Stimulated activated CD4-positive, alpha-beta T cell treated with anti-CD3 and anti-CD28 coated beads, Interleukin-1b, Interleukin-23, amount 100 ng/mL, for 48 hours (primary cell): ENCODE data around the gene PRSS57.
A peak's percentile ranks its signal among the peaks of the same experiment; 100 is the strongest.
"Not testable (repeated sequence)": the region's sequence is repeated elsewhere in the genome, so short reads cannot be mapped to it uniquely, and the experiment has no call there.

Source experiments
- DNase-seq: peaks from one replicate; pipeline ENCODE4 v3.0.0-alpha.2; 2020

Gene PRSS57

GRCh38 chr19:688992-689391 lies 6.3 kb downstream of the PRSS57 start:
- DNase-seq: no peak

GRCh38 chr19:688214-688613 lies 7.0 kb downstream of the PRSS57 start:
- no peak for DNase-seq

- no peak for DNase-seq
These were observed 7.6 kb downstream of the PRSS57 start for GRCh38 chr19:687569-688166.

- no peak for DNase-seq
These were observed 8.5 kb downstream of the PRSS57 start for GRCh38 chr19:686589-687297.

GRCh38 chr19:685454-685931 lies 9.8 kb downstream of the PRSS57 start:
- no peak for DNase-seq

GRCh38 chr19:682678-683320 lies 12.5 kb downstream of the PRSS57 start:
- no peak for DNase-seq

- peak; percentile 97 for DNase-seq
These were observed 13.9 kb downstream of the PRSS57 start for GRCh38 chr19:681029-682019.

GRCh38 chr19:680287-681028 lies 14.8 kb downstream of the PRSS57 start:
- peak; percentile 100 for DNase-seq

- DNase-seq: peak; percentile 31
These were observed 15.6 kb downstream of the PRSS57 start for GRCh38 chr19:679418-680286.

- no peak for DNase-seq
These were observed 16.4 kb downstream of the PRSS57 start for GRCh38 chr19:678791-679388.

- DNase-seq: no peak
These were observed 17.4 kb downstream of the PRSS57 start for GRCh38 chr19:677601-678436.

- no peak for DNase-seq
These were observed 18.1 kb downstream of the PRSS57 start for GRCh38 chr19:677201-677600.

- no peak for DNase-seq
These were observed 18.7 kb downstream of the PRSS57 start, which contains the start of gene FSTL3 for GRCh38 chr19:676339-677105. FSTL3 (plus strand) TSS chr19:676392; CDS start chr19:676424, 32 bp downstream.

GRCh38 chr19:676007-676338 lies 19.3 kb downstream of the PRSS57 start:
- no peak for DNase-seq

- DNase-seq: no peak
These were observed 20.7 kb downstream of the PRSS57 start for GRCh38 chr19:674282-675151.

GRCh38 chr19:670609-671075 lies 24.6 kb downstream of the PRSS57 start:
- DNase-seq: no peak

GRCh38 chr19:668675-669434 lies 26.4 kb downstream of the PRSS57 start:
- not testable (repeated sequence) for DNase-seq
